Duodenal mucosa (tissue), 2 donors: Measurements from ENCODE around the gene MRAS.

Experiments
- H3K27ac ChIP-seq: one replicate; pipeline ENCODE4 v1.7.0; 2013; ENCODE audit warnings: low read depth, low read length
- H3K27me3 ChIP-seq, 2 donors: one replicate each; pipeline ENCODE4 v1.7.0; 2013; ENCODE audit warnings: low read length in 2 of 2, control low read depth in 1 of 2; ENCODE audit not compliant: insufficient read depth in 2 of 2, control insufficient read depth in 1 of 2
- H3K36me3 ChIP-seq, 2 donors: one replicate each; pipeline ENCODE4 v1.7.0; 2013; ENCODE audit warnings: low read length in 2 of 2, control low read depth in 1 of 2; ENCODE audit not compliant: insufficient read depth in 2 of 2, control insufficient read depth in 1 of 2
- H3K4me1 ChIP-seq, 2 donors: one replicate each; pipeline ENCODE4 v1.7.0; 2013; ENCODE audit warnings: low read length in 2 of 2, control low read depth in 1 of 2; ENCODE audit not compliant: insufficient read depth in 2 of 2, control insufficient read depth in 1 of 2
- H3K4me3 ChIP-seq, 2 donors: one replicate each; pipeline ENCODE4 v1.7.0; 2013; ENCODE audit warnings: low read length in 2 of 2, low read depth in 1 of 2
- H3K9ac ChIP-seq, 2 donors: one replicate each; pipeline ENCODE4 v1.7.0; 2013; ENCODE audit warnings: low read length in 2 of 2, low read depth in 1 of 2
- H3K9me3 ChIP-seq, 2 donors: one replicate each; pipeline ENCODE4 v1.7.0; 2013; ENCODE audit warnings: low read length in 2 of 2, control low read depth in 1 of 2; ENCODE audit not compliant: control insufficient read depth in 1 of 2

The MRAS gene

DNA sequence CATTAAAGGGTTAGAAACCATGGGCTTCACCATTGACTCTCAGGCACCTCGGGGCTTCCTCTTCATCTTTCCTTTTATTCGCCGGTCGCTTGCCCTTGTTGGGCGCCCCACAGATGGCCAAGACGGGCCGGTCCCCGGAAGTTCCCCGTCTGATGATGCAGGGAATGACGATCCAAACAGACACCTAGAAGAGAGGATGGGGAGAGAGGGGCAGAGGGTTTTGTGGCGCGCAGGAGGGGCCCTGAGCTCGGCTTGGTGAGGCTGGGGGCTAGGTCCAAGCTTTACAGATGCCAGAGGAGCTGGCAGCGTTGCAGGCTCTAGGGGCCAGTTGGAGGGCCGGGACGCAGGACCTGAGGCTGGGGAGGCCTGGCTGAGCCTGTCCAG lies 85.5 kb downstream of the MRAS start:
- Histone ChIP-seq H3K27ac (no peak overlapping the region), H3K27me3 (peaks cover 30 to 36% of the 10 kb centered on the region in 2 donors), H3K9ac (no peak overlapping the region), H3K36me3 (no peaks in the 10 kb centered on the region), H3K4me3 (peak overlapping the region; percentile 58 to 70), H3K4me1 (peaks cover 0 to 14% of the 10 kb centered on the region in 2 donors), H3K9me3 (no peaks in the 10 kb centered on the region)

DNA sequence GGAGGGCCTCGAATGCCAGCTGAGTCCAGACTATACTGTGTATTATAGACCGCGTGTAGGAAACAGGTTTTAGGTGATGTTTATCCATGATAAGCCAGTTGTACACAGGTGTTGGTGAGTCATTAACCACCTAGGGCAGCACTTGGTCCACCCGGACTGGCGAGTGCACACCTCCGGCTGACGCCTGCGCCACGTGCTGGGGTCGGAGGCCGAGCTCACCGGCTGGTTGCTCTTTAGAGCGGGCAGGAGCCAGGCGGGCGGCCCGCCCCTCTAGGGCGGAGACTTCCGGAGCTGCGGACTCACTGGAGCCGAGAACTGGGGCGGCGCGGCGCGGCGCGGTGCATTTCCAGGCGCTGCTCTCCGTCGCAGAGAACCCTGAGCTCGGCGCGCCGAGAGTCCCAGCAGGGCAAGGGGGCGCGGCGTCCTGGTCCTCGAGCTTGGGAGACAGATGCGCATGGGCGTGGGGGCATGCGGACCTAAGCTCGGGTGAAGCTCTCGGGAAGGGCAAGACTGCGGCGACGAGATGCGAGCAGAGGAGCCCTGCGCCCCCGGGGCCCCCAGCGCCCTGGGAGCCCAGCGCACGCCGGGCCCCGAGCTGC lies 86.0 kb downstream of the MRAS start, which contains the start of gene ESYT3:
TSS of gene ESYT3 (plus strand) at position 341 of the 599 bp plus-strand sequence. CDS start at position 524, 183 bp downstream.
- no peaks in the 10 kb centered on the region for H3K9me3 ChIP-seq
- no peaks in the 10 kb centered on the region for H3K36me3 ChIP-seq
- H3K27ac ChIP-seq, result no peak within 1 kb of the TSS
- no peak within 1 kb of the TSS for H3K9ac ChIP-seq
- peak within 1 kb of the TSS; percentile 58 to 70 for H3K4me3 ChIP-seq
- H3K4me1 ChIP-seq, result peaks cover 0 to 14% of the 10 kb centered on the region in 2 donors
- peaks cover 32 to 36% of the 10 kb centered on the region in 2 donors for H3K27me3 ChIP-seq

- Histone ChIP-seq H3K4me3 (peak overlapping the region; percentile 58 to 70), H3K9ac (no peak overlapping the region), H3K9me3 (no peaks in the 10 kb centered on the region), H3K36me3 (no peaks in the 10 kb centered on the region), H3K27ac (no peak overlapping the region), H3K4me1 (peaks cover 0 to 14% of the 10 kb centered on the region in 2 donors), H3K27me3 (peaks cover 32 to 36% of the 10 kb centered on the region in 2 donors)
Measured at GRCh38 chr3:138434875-138435772, 86.7 kb downstream of the MRAS start.

GRCh38 chr3:138435840-138436239 lies 87.5 kb downstream of the MRAS start:
- Histone ChIP-seq H3K4me1 (peaks cover 0 to 14% of the 10 kb centered on the region in 2 donors), H3K27ac (no peak overlapping the region)

DNA sequence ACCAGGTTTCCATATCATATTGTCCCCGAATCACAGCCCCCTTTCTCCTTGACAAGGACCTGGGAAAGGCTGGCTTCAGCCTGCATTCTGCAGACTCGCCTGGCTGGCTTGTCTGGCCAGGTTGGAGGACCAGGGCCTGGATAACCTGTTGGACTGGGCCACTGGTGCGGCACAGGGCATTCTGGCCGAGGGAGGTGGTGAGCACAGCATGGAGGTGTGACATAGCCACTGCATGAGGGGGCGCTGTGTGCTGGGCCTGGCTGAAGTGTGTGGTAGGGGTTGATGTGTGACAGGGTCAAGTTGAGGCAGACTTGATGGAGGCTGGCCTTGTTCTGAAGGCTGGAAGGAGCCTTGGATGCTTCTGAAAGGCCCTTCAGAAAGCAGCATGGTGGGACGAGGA lies 88.9 kb downstream of the MRAS start:
- no peak overlapping the region for H3K4me3 ChIP-seq
- peaks cover 29 to 34% of the 10 kb centered on the region in 2 donors for H3K27me3 ChIP-seq
- H3K9me3 ChIP-seq, result no peaks in the 10 kb centered on the region
- no peak overlapping the region for H3K27ac ChIP-seq
- H3K4me1 ChIP-seq, result peaks cover 0 to 14% of the 10 kb centered on the region in 2 donors
- H3K9ac ChIP-seq, result no peak overlapping the region
- H3K36me3 ChIP-seq, result no peaks in the 10 kb centered on the region

More at GRCh38 chr3:138435840-138436239, 87.5 kb downstream of the MRAS start:
- Histone ChIP-seq H3K9me3 (no peaks in the 10 kb centered on the region), H3K9ac (no peak overlapping the region), H3K4me3 (no peak overlapping the region), H3K27me3 (peaks cover 32 to 39% of the 10 kb centered on the region in 2 donors), H3K36me3 (no peaks in the 10 kb centered on the region)

- Histone ChIP-seq H3K36me3 (no peaks in the 10 kb centered on the region), H3K27ac (no peak overlapping the region), H3K4me3 (no peak overlapping the region), H3K27me3 (peaks cover 22 to 25% of the 10 kb centered on the region in 2 donors), H3K9me3 (no peaks in the 10 kb centered on the region), H3K9ac (no peak overlapping the region), H3K4me1 (peaks cover 0 to 13% of the 10 kb centered on the region in 2 donors)
Measured at GRCh38 chr3:138438896-138439295, 90.5 kb downstream of the MRAS start.

GRCh38 chr3:138439646-138440045 lies 91.3 kb downstream of the MRAS start:
- no peak overlapping the region for H3K4me3 ChIP-seq
- no peaks in the 10 kb centered on the region for H3K9me3 ChIP-seq
- no peak overlapping the region for H3K27ac ChIP-seq
- H3K36me3 ChIP-seq, result no peaks in the 10 kb centered on the region
- peaks cover 0 to 8% of the 10 kb centered on the region in 2 donors for H3K4me1 ChIP-seq
- H3K9ac ChIP-seq, result no peak overlapping the region
- H3K27me3 ChIP-seq, result peaks cover 18 to 20% of the 10 kb centered on the region in 2 donors

DNA sequence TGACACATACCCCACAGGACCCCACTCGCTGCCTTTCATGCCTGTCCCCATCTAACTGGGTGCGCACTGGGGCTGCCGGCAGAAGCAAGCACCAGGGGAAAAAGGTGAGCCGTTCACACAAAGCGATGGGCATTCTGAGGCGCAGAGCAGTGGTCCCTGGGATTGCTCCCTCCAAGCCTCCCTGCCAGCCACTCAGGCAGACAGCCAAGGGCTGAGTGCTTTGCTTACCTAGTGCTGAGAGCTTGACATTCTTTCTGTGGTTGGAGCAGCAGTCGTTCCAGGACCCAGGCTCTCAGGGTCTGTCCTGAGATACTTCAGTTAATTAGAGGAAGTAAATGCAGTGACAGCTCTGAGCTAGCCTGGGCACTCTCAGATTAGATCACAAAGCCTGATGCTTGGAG lies 91.7 kb downstream of the MRAS start:
- no peaks in the 10 kb centered on the region for H3K36me3 ChIP-seq
- no peak overlapping the region for H3K4me3 ChIP-seq
- H3K4me1 ChIP-seq, result peaks cover 0 to 3% of the 10 kb centered on the region in 2 donors
- H3K27me3 ChIP-seq, result peaks cover 17 to 18% of the 10 kb centered on the region in 2 donors
- H3K9ac ChIP-seq, result no peak overlapping the region
- no peak overlapping the region for H3K27ac ChIP-seq
- no peaks in the 10 kb centered on the region for H3K9me3 ChIP-seq

DNA sequence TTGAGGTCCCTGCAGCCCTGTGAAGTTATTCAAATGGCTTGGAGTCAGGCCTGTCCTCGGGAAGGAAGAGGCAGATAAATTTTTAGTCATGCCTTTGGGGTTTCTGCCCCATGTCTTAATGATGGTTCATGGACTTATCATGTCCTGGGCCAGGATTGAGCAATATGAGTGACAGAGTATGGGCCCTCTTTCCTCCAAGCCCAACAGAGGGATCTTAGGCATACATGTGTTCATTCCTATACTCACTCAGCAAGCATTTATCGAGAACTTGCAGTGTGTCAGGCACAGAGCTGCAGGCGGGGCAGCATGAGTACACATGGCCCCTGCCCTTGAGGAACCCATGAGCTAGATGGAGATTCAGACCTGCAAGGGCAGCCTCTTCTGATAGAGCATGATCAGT lies 92.2 kb downstream of the MRAS start:
- no peaks in the 10 kb centered on the region for H3K4me1 ChIP-seq
- H3K27me3 ChIP-seq, result peaks cover 12 to 13% of the 10 kb centered on the region in 2 donors
- H3K9ac ChIP-seq, result no peak overlapping the region
- no peaks in the 10 kb centered on the region for H3K9me3 ChIP-seq
- H3K36me3 ChIP-seq, result no peaks in the 10 kb centered on the region
- no peak overlapping the region for H3K4me3 ChIP-seq
- no peak overlapping the region for H3K27ac ChIP-seq

DNA sequence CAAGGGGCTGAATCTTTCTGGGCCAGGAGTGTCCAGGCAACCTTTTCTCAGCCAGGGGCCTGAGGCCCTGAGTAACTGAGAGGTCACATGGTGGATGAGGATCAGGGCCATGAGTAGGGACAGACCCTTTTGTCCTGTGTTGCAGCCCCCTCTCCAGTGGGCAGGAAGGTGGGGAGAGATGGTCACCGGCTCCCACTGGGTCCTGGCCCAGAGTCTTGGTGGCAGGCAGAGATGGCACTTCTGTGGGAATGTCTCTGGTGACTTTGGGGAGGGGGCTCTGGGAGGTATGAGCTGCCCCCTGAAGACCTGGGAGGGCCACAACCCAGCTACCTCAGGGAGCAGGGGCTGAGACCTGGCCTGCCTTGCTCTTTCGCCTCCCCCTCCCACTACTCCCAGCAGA lies 92.9 kb downstream of the MRAS start:
- peaks cover 7 to 10% of the 10 kb centered on the region in 2 donors for H3K27me3 ChIP-seq
- H3K4me3 ChIP-seq, result no peak overlapping the region
- no peaks in the 10 kb centered on the region for H3K4me1 ChIP-seq
- H3K27ac ChIP-seq, result no peak overlapping the region
- no peaks in the 10 kb centered on the region for H3K36me3 ChIP-seq
- H3K9me3 ChIP-seq, result no peaks in the 10 kb centered on the region
- H3K9ac ChIP-seq, result no peak overlapping the region
